ENCODE measurements around the gene PPARG.

Gene PPARG

GRCh38 chr3:12409684-12410596, 121.1 kb downstream of the PPARG start:
- DNase-seq (ENCODE audit: low read depth in 2 of 2): no peak

- no peak for DNase-seq (ENCODE audit: low read depth in 2 of 2)
These were observed 124.9 kb downstream of the PPARG start for GRCh38 chr3:12413721-12414255.

GRCh38 chr3:12415014-12415680, 126.3 kb downstream of the PPARG start:
- DNase-seq (ENCODE audit: low read depth in 2 of 2): no peak

GRCh38 chr3:12416731-12417130, 127.9 kb downstream of the PPARG start:
- no peak for DNase-seq (ENCODE audit: low read depth in 2 of 2)

GRCh38 chr3:12420393-12420792, 131.5 kb downstream of the PPARG start:
- peak; percentile 15 to 43 for DNase-seq (ENCODE audit: low read depth in 2 of 2)

GRCh38 chr3:12421132-12421531, 132.3 kb downstream of the PPARG start:
- DNase-seq (ENCODE audit: low read depth in 2 of 2): no peak

GRCh38 chr3:12423131-12423530, 134.3 kb downstream of the PPARG start:
- no peak for DNase-seq (ENCODE audit: low read depth in 2 of 2)

- DNase-seq (ENCODE audit: low read depth in 2 of 2): peak in 1 of 2 experiments; percentile 34
These were observed 135.2 kb downstream of the PPARG start for GRCh38 chr3:12423918-12424630.

GRCh38 chr3:12424635-12425319, 135.9 kb downstream of the PPARG start:
- DNase-seq (ENCODE audit: low read depth in 2 of 2): no peak

- DNase-seq (ENCODE audit: low read depth in 2 of 2): no peak
These were observed 137.1 kb downstream of the PPARG start for GRCh38 chr3:12425850-12426579.

- DNase-seq (ENCODE audit: low read depth in 2 of 2): no peak
These were observed 138.7 kb downstream of the PPARG start for GRCh38 chr3:12427551-12427950.

GRCh38 chr3:12428126-12428525, 139.3 kb downstream of the PPARG start:
- no peak for DNase-seq (ENCODE audit: low read depth in 2 of 2)

- no peak for DNase-seq (ENCODE audit: low read depth in 2 of 2)
These were observed 141.2 kb downstream of the PPARG start for GRCh38 chr3:12430086-12430485.

- DNase-seq (ENCODE audit: low read depth in 2 of 2): no peak
These were observed 145.0 kb downstream of the PPARG start for GRCh38 chr3:12433823-12434222.

GRCh38 chr3:12436514-12437220, 147.8 kb downstream of the PPARG start:
- DNase-seq (ENCODE audit: low read depth in 2 of 2): no peak

GRCh38 chr3:12437221-12437605, 148.3 kb downstream of the PPARG start:
- DNase-seq (ENCODE audit: low read depth in 2 of 2): no peak

GRCh38 chr3:12437861-12438260, 149.0 kb downstream of the PPARG start:
- DNase-seq (ENCODE audit: low read depth in 2 of 2): no peak

- DNase-seq (ENCODE audit: low read depth in 2 of 2): no peak
These were observed 149.4 kb downstream of the PPARG start for GRCh38 chr3:12438318-12438717.

GRCh38 chr3:12439161-12439940, 150.5 kb downstream of the PPARG start:
- DNase-seq (ENCODE audit: low read depth in 2 of 2): no peak
